Measurements from ENCODE around the gene RBMS3. TPM values are rescaled to one million over a fixed set of nuclear protein-coding genes. Genes with fewer than 3 reads are reported as not detected.

Gene RBMS3
- total and polyA plus RNA-seq, 9 donors = 15.9 to 77.4 (median 25.9) TPM

- Histone ChIP-seq H3K27ac (ENCODE audit: low read length) (no peak overlapping the region), H3K36me3 (ENCODE audit: control insufficient read depth, insufficient read depth, low read length) (no peaks in the 10 kb centered on the region), H3K4me3 (ENCODE audit: low read length) (no peak overlapping the region), H3K27me3 (ENCODE audit: control insufficient read depth, insufficient read depth, low read length) (no peaks in the 10 kb centered on the region), H3K9me3 (replicated peaks; ENCODE audit: control insufficient read depth, low read depth, low read length) (no peaks in the 10 kb centered on the region), H3K4me1 (ENCODE audit: control insufficient read depth, insufficient read depth, low read length) (no peaks in the 10 kb centered on the region)
- WGBS (ENCODE audit: insufficient coverage) = 77% methylated on average over 3 of the region's 3 CpGs
- DNase-seq = no peak
Measured at GRCh38 chr3:29247088-29247745, 33.7 kb upstream of the RBMS3 start.

- no peaks in the 10 kb centered on the region for H3K4me1 ChIP-seq (ENCODE audit: control insufficient read depth, insufficient read depth, low read length)
- no peaks in the 10 kb centered on the region for H3K27me3 ChIP-seq (ENCODE audit: control insufficient read depth, insufficient read depth, low read length)
- H3K4me3 ChIP-seq (ENCODE audit: low read length) = no peak overlapping the region
- no peaks in the 10 kb centered on the region for H3K9me3 ChIP-seq (replicated peaks; ENCODE audit: control insufficient read depth, low read depth, low read length)
- H3K27ac ChIP-seq (ENCODE audit: low read length) = no peak overlapping the region
- 42% methylated on average over 4 of the region's 6 CpGs for WGBS (ENCODE audit: insufficient coverage)
- DNase-seq = peak; percentile 28
- no peaks in the 10 kb centered on the region for H3K36me3 ChIP-seq (ENCODE audit: control insufficient read depth, insufficient read depth, low read length)
Measured at GRCh38 chr3:29249829-29250345, 31.0 kb upstream of the RBMS3 start.

- Histone ChIP-seq H3K36me3 (ENCODE audit: control insufficient read depth, insufficient read depth, low read length) (no peaks in the 10 kb centered on the region), H3K27me3 (ENCODE audit: control insufficient read depth, insufficient read depth, low read length) (no peaks in the 10 kb centered on the region), H3K27ac (ENCODE audit: low read length) (no peak overlapping the region), H3K4me1 (ENCODE audit: control insufficient read depth, insufficient read depth, low read length) (no peaks in the 10 kb centered on the region), H3K9me3 (replicated peaks; ENCODE audit: control insufficient read depth, low read depth, low read length) (no peaks in the 10 kb centered on the region), H3K4me3 (ENCODE audit: low read length) (no peak overlapping the region)
- 81% methylated on average over 3 of the region's 5 CpGs for WGBS (ENCODE audit: insufficient coverage)
- no peak for DNase-seq
Measured at GRCh38 chr3:29255854-29256696, 24.8 kb upstream of the RBMS3 start.

GRCh38 chr3:29258161-29258560 lies 22.7 kb upstream of the RBMS3 start:
- Histone ChIP-seq H3K9me3 (replicated peaks; ENCODE audit: control insufficient read depth, low read depth, low read length) (no peaks in the 10 kb centered on the region), H3K4me3 (ENCODE audit: low read length) (no peak overlapping the region), H3K27ac (ENCODE audit: low read length) (no peak overlapping the region), H3K4me1 (ENCODE audit: control insufficient read depth, insufficient read depth, low read length) (no peaks in the 10 kb centered on the region), H3K36me3 (ENCODE audit: control insufficient read depth, insufficient read depth, low read length) (no peaks in the 10 kb centered on the region), H3K27me3 (ENCODE audit: control insufficient read depth, insufficient read depth, low read length) (no peaks in the 10 kb centered on the region)
- 71% methylated on average over 2 of the region's 3 CpGs for WGBS (ENCODE audit: insufficient coverage)
- DNase-seq = no peak

GRCh38 chr3:29261119-29261518 lies 19.8 kb upstream of the RBMS3 start:
- Histone ChIP-seq H3K4me3 (ENCODE audit: low read length) (no peak overlapping the region), H3K36me3 (ENCODE audit: control insufficient read depth, insufficient read depth, low read length) (no peaks in the 10 kb centered on the region), H3K4me1 (ENCODE audit: control insufficient read depth, insufficient read depth, low read length) (no peaks in the 10 kb centered on the region), H3K9me3 (replicated peaks; ENCODE audit: control insufficient read depth, low read depth, low read length) (no peaks in the 10 kb centered on the region), H3K27me3 (ENCODE audit: control insufficient read depth, insufficient read depth, low read length) (no peaks in the 10 kb centered on the region), H3K27ac (ENCODE audit: low read length) (no peak overlapping the region)
- 75% methylated on average over 2 of the region's 2 CpGs for WGBS (ENCODE audit: insufficient coverage)
- DNase-seq = no peak

GRCh38 chr3:29263476-29263875 lies 17.4 kb upstream of the RBMS3 start:
- 100% methylated on average over 1 of the region's 4 CpGs for WGBS (ENCODE audit: insufficient coverage)
- no peak for DNase-seq
- H3K4me1 ChIP-seq (ENCODE audit: control insufficient read depth, insufficient read depth, low read length) = peaks cover 9% of the 10 kb centered on the region

GRCh38 chr3:29265509-29266072 lies 15.3 kb upstream of the RBMS3 start:
- WGBS (ENCODE audit: insufficient coverage) = 83% methylated on average over 1 of the region's 4 CpGs
- Histone ChIP-seq H3K9me3 (replicated peaks; ENCODE audit: control insufficient read depth, low read depth, low read length) (no peaks in the 10 kb centered on the region), H3K27me3 (ENCODE audit: control insufficient read depth, insufficient read depth, low read length) (no peaks in the 10 kb centered on the region), H3K36me3 (ENCODE audit: control insufficient read depth, insufficient read depth, low read length) (no peaks in the 10 kb centered on the region), H3K4me3 (ENCODE audit: low read length) (no peak overlapping the region), H3K27ac (ENCODE audit: low read length) (no peak overlapping the region), H3K4me1 (ENCODE audit: control insufficient read depth, insufficient read depth, low read length) (peaks cover 10% of the 10 kb centered on the region)
- no peak for DNase-seq

More at GRCh38 chr3:29263476-29263875, 17.4 kb upstream of the RBMS3 start:
- no peaks in the 10 kb centered on the region for H3K27me3 ChIP-seq (ENCODE audit: control insufficient read depth, insufficient read depth, low read length)
- H3K36me3 ChIP-seq (ENCODE audit: control insufficient read depth, insufficient read depth, low read length) = no peaks in the 10 kb centered on the region
- H3K27ac ChIP-seq (ENCODE audit: low read length) = no peak overlapping the region
- H3K9me3 ChIP-seq (replicated peaks; ENCODE audit: control insufficient read depth, low read depth, low read length) = no peaks in the 10 kb centered on the region
- H3K4me3 ChIP-seq (ENCODE audit: low read length) = no peak overlapping the region

GRCh38 chr3:29267226-29267625 lies 13.6 kb upstream of the RBMS3 start:
- Histone ChIP-seq H3K4me1 (ENCODE audit: control insufficient read depth, insufficient read depth, low read length) (peaks cover 10% of the 10 kb centered on the region), H3K36me3 (ENCODE audit: control insufficient read depth, insufficient read depth, low read length) (no peaks in the 10 kb centered on the region), H3K9me3 (replicated peaks; ENCODE audit: control insufficient read depth, low read depth, low read length) (no peaks in the 10 kb centered on the region), H3K27ac (ENCODE audit: low read length) (peak overlapping the region; percentile 10), H3K4me3 (ENCODE audit: low read length) (no peak overlapping the region), H3K27me3 (ENCODE audit: control insufficient read depth, insufficient read depth, low read length) (no peaks in the 10 kb centered on the region)
- peak; percentile 62 for DNase-seq
- 53% methylated on average over 3 of the region's 4 CpGs for WGBS (ENCODE audit: insufficient coverage)

GRCh38 chr3:29268651-29269050 lies 12.2 kb upstream of the RBMS3 start:
- WGBS (ENCODE audit: insufficient coverage) = no CpG with 5 or more reads among the region's 2 CpGs
- no peaks in the 10 kb centered on the region for H3K9me3 ChIP-seq (replicated peaks; ENCODE audit: control insufficient read depth, low read depth, low read length)
- no peak overlapping the region for H3K4me3 ChIP-seq (ENCODE audit: low read length)
- DNase-seq = no peak
- H3K36me3 ChIP-seq (ENCODE audit: control insufficient read depth, insufficient read depth, low read length) = no peaks in the 10 kb centered on the region
- H3K27me3 ChIP-seq (ENCODE audit: control insufficient read depth, insufficient read depth, low read length) = no peaks in the 10 kb centered on the region
- H3K4me1 ChIP-seq (ENCODE audit: control insufficient read depth, insufficient read depth, low read length) = peaks cover 10% of the 10 kb centered on the region
- no peak overlapping the region for H3K27ac ChIP-seq (ENCODE audit: low read length)

GRCh38 chr3:29270752-29271151 lies 10.1 kb upstream of the RBMS3 start:
- Histone ChIP-seq H3K4me3 (ENCODE audit: low read length) (no peak overlapping the region), H3K4me1 (ENCODE audit: control insufficient read depth, insufficient read depth, low read length) (peaks cover 13% of the 10 kb centered on the region), H3K27me3 (ENCODE audit: control insufficient read depth, insufficient read depth, low read length) (no peaks in the 10 kb centered on the region), H3K9me3 (replicated peaks; ENCODE audit: control insufficient read depth, low read depth, low read length) (no peaks in the 10 kb centered on the region), H3K27ac (ENCODE audit: low read length) (no peak overlapping the region), H3K36me3 (ENCODE audit: control insufficient read depth, insufficient read depth, low read length) (no peaks in the 10 kb centered on the region)
- no peak for DNase-seq
- no CpG with 5 or more reads among the region's 1 CpG for WGBS (ENCODE audit: insufficient coverage)
